Measurements from ENCODE around the gene F2RL3. TPM values are rescaled to one million over a fixed set of nuclear protein-coding genes. Genes with fewer than 3 reads are reported as not detected.

Gene F2RL3
- total and polyA plus RNA-seq, 12 donors: 0.13 to 8.3 (median 1.3) TPM

- Histone ChIP-seq H3K4me1 (no peaks in the 10 kb centered on the region), H3K27me3 (no peaks in the 10 kb centered on the region), H3K27ac (no peak overlapping the region), H3K4me3 (no peak overlapping the region), H3K9me3 (peaks cover 0 to 69% (median 27%) of the 10 kb centered on the region in 11 donors), H3K36me3 (peaks cover 0 to 16% (median 0%) of the 10 kb centered on the region in 9 donors)
- 64 to 77% methylated on average over 3 of the region's 3 CpGs for WGBS, 2 donors
- intact Hi-C loops (cut with DNase I): loop anchor here in 1 of 10 donors (10.0 kb wide), 1 partner anchor 120 kb away; no protein-coding TSS in a partner anchor
- no peak for TF ChIP-seq CTCF (IDR thresholded peaks at IDR 0.05)
- no peak for ATAC-seq
- no peak for DNase-seq
Observed at GRCh38 chr19:16915135-16915534, 26.3 kb downstream of the F2RL3 start.

GRCh38 chr19:16915734-16916133 lies 26.9 kb downstream of the F2RL3 start:
- 56 to 58% methylated on average over 3 of the region's 3 CpGs for whole genome bisulfite sequencing, 2 donors
- no peak for TF ChIP-seq CTCF (IDR thresholded peaks at IDR 0.05)
- H3K36me3 ChIP-seq: peaks cover 0 to 16% (median 0%) of the 10 kb centered on the region in 9 donors
- H3K4me1 ChIP-seq: no peaks in the 10 kb centered on the region
- no peak for ATAC-seq
- DNase-seq: no peak
- H3K4me3 ChIP-seq: no peak overlapping the region
- H3K27ac ChIP-seq: no peak overlapping the region
- H3K9me3 ChIP-seq: peaks cover 0 to 66% (median 24%) of the 10 kb centered on the region in 11 donors
- intact Hi-C loops (cut with DNase I): loop anchor here in 1 of 10 donors (10.0 kb wide), 1 partner anchor 119 kb away; no protein-coding TSS in a partner anchor
- no peaks in the 10 kb centered on the region for H3K27me3 ChIP-seq

- Histone ChIP-seq H3K36me3 (peaks cover 0 to 15% (median 0%) of the 10 kb centered on the region in 9 donors), H3K4me3 (no peak overlapping the region), H3K27me3 (no peaks in the 10 kb centered on the region), H3K4me1 (no peaks in the 10 kb centered on the region), H3K27ac (no peak overlapping the region), H3K9me3 (peaks cover 0 to 51% (median 23%) of the 10 kb centered on the region in 11 donors)
- DNase-seq: no peak
- no peak for ATAC-seq
- TF ChIP-seq CTCF (IDR thresholded peaks at IDR 0.05): no peak
- intact Hi-C loops (cut with DNase I): loop anchor here in 1 of 10 donors (10.0 kb wide), 1 partner anchor 117 kb away; no protein-coding TSS in a partner anchor
- WGBS, 2 donors: 81 to 83% methylated on average over 7 of the region's 7 CpGs
Observed at GRCh38 chr19:16917401-16917800, 28.6 kb downstream of the F2RL3 start.

GRCh38 chr19:16919496-16919895 lies 30.7 kb downstream of the F2RL3 start:
- no peaks in the 10 kb centered on the region for H3K27me3 ChIP-seq
- DNase-seq: no peak
- H3K36me3 ChIP-seq: peaks cover 0 to 9% (median 0%) of the 10 kb centered on the region in 9 donors
- no peak for ATAC-seq
- H3K4me3 ChIP-seq: no peak overlapping the region
- H3K27ac ChIP-seq: no peak overlapping the region
- no peak for TF ChIP-seq CTCF (IDR thresholded peaks at IDR 0.05)
- no peaks in the 10 kb centered on the region for H3K4me1 ChIP-seq
- WGBS, 2 donors: 77 to 79% methylated on average over 4 of the region's 4 CpGs
- H3K9me3 ChIP-seq: peaks cover 0 to 30% (median 8%) of the 10 kb centered on the region in 11 donors
- intact Hi-C loops (cut with DNase I): loop anchor here in 1 of 10 donors (10.0 kb wide), 1 partner anchor 115 kb away; no protein-coding TSS in a partner anchor

Measured in heart right ventricle (tissue), 16 donors.